Stimulated activated CD8-positive, alpha-beta memory T cell treated with anti-CD3 and anti-CD28 coated beads, Interleukin-2, amount 100 ng/mL, for 1 hour (primary cell): Measurements from ENCODE around the gene ZNF792.
"Not testable (repeated sequence)": the region's sequence is repeated elsewhere in the genome, so short reads cannot be mapped to it uniquely, and the experiment has no call there.

Experiments
- DNase-seq, 2 donors: peaks; one replicate each; pipeline ENCODE4 v3.0.0-alpha.2; 2020; ENCODE audit warnings: low read depth in 2 of 2

Gene ZNF792

GRCh38 chr19:34925278-34925855, 38.7 kb downstream of the ZNF792 start:
- DNase-seq: no peak

GRCh38 chr19:34920090-34920786, 43.8 kb downstream of the ZNF792 start:
- DNase-seq: not testable (repeated sequence)

DNA sequence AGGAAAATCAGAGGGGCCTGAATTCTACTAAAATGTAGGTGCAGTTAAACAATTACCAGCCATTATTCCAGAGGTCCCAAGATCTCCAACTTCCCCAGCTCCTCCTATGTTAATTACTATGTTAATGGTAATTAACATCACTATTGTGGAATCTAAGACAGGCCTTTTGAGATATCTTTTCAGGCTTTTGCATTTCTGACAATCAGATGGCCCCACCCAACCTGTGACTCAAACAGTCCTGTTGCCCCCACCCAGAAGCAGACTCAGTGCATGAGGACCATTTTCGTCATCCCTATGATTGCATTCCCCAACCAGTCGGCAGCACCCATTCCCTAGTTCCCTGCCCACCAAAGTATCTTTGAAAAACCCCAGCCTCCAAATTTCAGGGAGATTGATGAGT, 45.8 kb downstream of the ZNF792 start:
- no peak for DNase-seq

DNA sequence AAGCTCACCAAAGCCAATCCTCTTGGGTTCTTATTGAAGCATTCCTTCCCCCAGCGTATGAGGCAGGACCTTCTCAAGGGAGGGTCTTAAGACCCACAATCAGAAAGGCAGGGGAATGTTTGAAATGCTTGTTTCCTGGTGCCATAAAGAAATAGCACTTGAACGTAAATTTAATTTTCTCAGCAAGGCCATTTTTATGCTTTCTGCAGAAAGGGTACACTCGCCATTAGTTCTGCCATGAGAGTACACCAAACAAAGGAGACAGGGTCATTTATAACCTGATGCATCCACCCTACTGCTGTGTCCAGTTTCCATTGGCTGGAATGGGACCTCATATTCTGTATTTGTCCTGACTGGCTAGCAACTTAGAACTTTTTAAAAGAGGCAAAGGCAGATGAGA, 46.9 kb downstream of the ZNF792 start:
- not testable (repeated sequence) for DNase-seq

DNA sequence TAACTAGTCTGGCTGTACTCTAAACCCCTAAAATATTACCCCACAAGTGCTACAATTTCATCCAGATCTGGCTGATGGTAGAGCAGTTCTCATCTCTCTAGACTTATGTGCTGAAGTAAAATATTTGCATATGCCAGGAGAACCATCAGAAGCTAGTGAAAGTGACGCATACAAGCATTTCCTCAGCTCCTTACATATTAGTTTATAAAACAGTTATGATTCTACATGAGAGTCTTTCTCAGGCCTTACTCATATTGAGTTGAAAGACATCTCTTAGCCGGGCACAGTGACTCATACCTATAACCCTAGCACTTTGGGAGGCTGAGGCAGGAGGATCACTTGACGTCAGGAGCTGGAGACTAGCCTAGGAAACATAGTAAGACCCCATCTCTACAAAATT, 53.3 kb downstream of the ZNF792 start:
- no peak for DNase-seq
